GM23248 (cell line): ENCODE measurements around the gene CDCA3. TPM values are rescaled to one million over a fixed set of nuclear protein-coding genes. Genes with fewer than 3 reads are reported as not detected.
A peak's percentile ranks its signal among the peaks of the same experiment; 100 is the strongest.

Source experiments
- DNase-seq: peaks from one replicate; pipeline ENCODE4 v3.0.0-alpha.2; 2015
- H2AFZ ChIP-seq: fragments of 200-600 bp; sonication (generic); 2 replicates; pipeline ENCODE4 v1.6.1; 2016; ENCODE audit warnings: antibody characterized with exemption
- H3F3A ChIP-seq: fragments of 200-600 bp; sonication (generic); 2 replicates; pipeline ENCODE4 v1.6.1; 2016; ENCODE audit warnings: mild to moderate bottlenecking, antibody characterized with exemption, mixed run types; ENCODE audit not compliant: insufficient read depth
- H3K27ac ChIP-seq: fragments of 200-600 bp; sonication (generic); 2 replicates; pipeline ENCODE4 v1.5.1; 2016; ENCODE audit warnings: mild to moderate bottlenecking
- H3K27me3 ChIP-seq: fragments of 200-600 bp; sonication (generic); replicated peaks from 2 replicates; pipeline ENCODE4 v1.6.1; 2016; ENCODE audit warnings: mild to moderate bottlenecking; ENCODE audit not compliant: insufficient read depth
- H3K36me3 ChIP-seq: fragments of 200-600 bp; sonication (generic); 2 replicates; pipeline ENCODE4 v1.6.1; 2016; ENCODE audit warnings: low read depth, mild to moderate bottlenecking
- H3K4me1 ChIP-seq: fragments of 200-600 bp; sonication (generic); 2 replicates; pipeline ENCODE4 v1.6.1; 2016; ENCODE audit warnings: mild to moderate bottlenecking; ENCODE audit not compliant: insufficient read depth
- H3K4me2 ChIP-seq: fragments of 200-600 bp; sonication (generic); one replicate; pipeline ENCODE4 v1.6.1; 2016; ENCODE audit warnings: mild to moderate bottlenecking; ENCODE audit not compliant: unreplicated experiment
- H3K4me3 ChIP-seq: fragments of 200-600 bp; sonication (generic); 2 replicates; pipeline ENCODE4 v1.5.1; 2016; ENCODE audit warnings: mild to moderate bottlenecking
- H3K79me2 ChIP-seq: fragments of 200-600 bp; sonication (generic); 2 replicates; pipeline ENCODE4 v1.6.1; 2016; ENCODE audit warnings: mild to moderate bottlenecking; ENCODE audit not compliant: insufficient read depth
- H3K9ac ChIP-seq: fragments of 200-600 bp; sonication (generic); 2 replicates; pipeline ENCODE4 v1.6.1; 2016; ENCODE audit warnings: mild to moderate bottlenecking
- H3K9me2 ChIP-seq: fragments of 200-600 bp; sonication (generic); 2 replicates; pipeline ENCODE4 v1.6.1; 2016; ENCODE audit warnings: mixed run types, mild to moderate bottlenecking, moderate library complexity; ENCODE audit not compliant: insufficient read depth
- H3K9me3 ChIP-seq: fragments of 200-600 bp; sonication (generic); one replicate; pipeline ENCODE4 v1.6.1; 2017; ENCODE audit warnings: low read depth
- H4K20me1 ChIP-seq: fragments of 200-600 bp; sonication (generic); 2 replicates; pipeline ENCODE4 v1.6.0; 2016; ENCODE audit not compliant: insufficient read depth
- EZH2 ChIP-seq: fragments of 200-600 bp; sonication (generic); IDR thresholded peaks from 2 replicates; pipeline ENCODE4 v1.6.1; 2018; ENCODE audit warnings: antibody characterized with exemption, mild to moderate bottlenecking; ENCODE audit not compliant: insufficient read depth, poor library complexity, severe bottlenecking
- EZH2phosphoT487 ChIP-seq: fragments of 200-600 bp; sonication (generic); IDR thresholded peaks from 2 replicates; pipeline ENCODE4 v1.6.1; 2018; ENCODE audit warnings: antibody characterized with exemption, moderate library complexity, mild to moderate bottlenecking, low read depth; ENCODE audit not compliant: insufficient read depth
- WGBS, 2 experiments: methylation state at CpG; one replicate each; pipeline ENCODE4 v1.1.6; 2015 to 2017; ENCODE audit warnings: low lambda C conversion rate in 2 of 2, low coverage in 1 of 2; ENCODE audit errors: missing lambda C conversion rate in 2 of 2; 5-methylcytosine and 5-hydroxymethylcytosine counted together
- in situ Hi-C: fragments of 300-500 bp; cut with MboI; formaldehyde crosslinking; loops from 2 replicates; pipeline ENCODE4 v1.15.0; 2020
- polyA plus RNA-seq: library from polyadenylated mRNA; unstranded; fragments of >200 nt; fragmentation: Nextera tagmentation; extraction: Ambion mirVana; gene quantifications from 2 replicates; pipeline ENCODE4 v1.2.1, GENCODE V29; 2016
- total RNA-seq: library from RNA; depleted of rRNA; stranded (reverse); fragments of >200 nt; shearing (Covaris generic); gene quantifications from 2 replicates; pipeline ENCODE4 v1.2.3, GENCODE V29; 2014

The CDCA3 gene
- total and polyA plus RNA-seq, 2 experiments from 2014 or later, result 23.9 to 30.2 TPM

DNA sequence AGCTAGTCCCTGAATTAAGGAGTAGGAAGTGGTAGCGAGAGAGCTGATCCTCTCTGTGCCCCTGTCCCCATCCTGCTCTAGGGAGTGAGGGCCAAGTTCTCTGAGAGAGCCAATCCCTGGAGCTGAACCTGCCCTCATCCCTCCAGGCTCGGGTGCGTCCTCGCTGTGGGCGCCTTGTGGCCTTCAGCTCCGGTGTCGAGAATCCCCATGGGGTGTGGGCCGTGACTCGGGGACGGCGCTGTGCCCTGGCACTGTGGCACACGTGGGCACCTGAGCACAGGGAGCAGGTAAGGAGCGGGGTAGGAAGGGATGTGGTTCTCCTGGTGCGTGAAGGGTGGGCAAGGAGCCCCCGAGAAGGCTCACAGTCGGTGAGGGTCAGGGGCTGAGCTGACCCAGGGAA is 12.2 kb downstream of the CDCA3 start:
- H3K9me2 ChIP-seq, result no peaks in the 10 kb centered on the region
- in situ Hi-C loops, result no loop called here
- H3K9me3 ChIP-seq, result no peaks in the 10 kb centered on the region
- no peak for TF ChIP-seq EZH2
- no peak for TF ChIP-seq EZH2phosphoT487
- no peak for DNase-seq
- H3K9ac ChIP-seq, result no peak overlapping the region
- H2AFZ ChIP-seq, result no peak overlapping the region
- no peaks in the 10 kb centered on the region; the same call in 1 of the 2 replicates for H3F3A ChIP-seq
- WGBS, 2 experiments, result 98% methylated on average over 14 to 16 of the region's 16 CpGs
- no peaks in the 10 kb centered on the region for H3K4me1 ChIP-seq
- no peaks in the 10 kb centered on the region for H3K27me3 ChIP-seq
- no peak overlapping the region for H3K4me2 ChIP-seq
- no peaks in the 10 kb centered on the region for H4K20me1 ChIP-seq
- no peaks in the 10 kb centered on the region for H3K79me2 ChIP-seq
- peaks cover 8% of the 10 kb centered on the region; the same call in 1 of the 2 replicates for H3K36me3 ChIP-seq
- H3K27ac ChIP-seq, result no peak overlapping the region
- H3K4me3 ChIP-seq, result no peak overlapping the region

DNA sequence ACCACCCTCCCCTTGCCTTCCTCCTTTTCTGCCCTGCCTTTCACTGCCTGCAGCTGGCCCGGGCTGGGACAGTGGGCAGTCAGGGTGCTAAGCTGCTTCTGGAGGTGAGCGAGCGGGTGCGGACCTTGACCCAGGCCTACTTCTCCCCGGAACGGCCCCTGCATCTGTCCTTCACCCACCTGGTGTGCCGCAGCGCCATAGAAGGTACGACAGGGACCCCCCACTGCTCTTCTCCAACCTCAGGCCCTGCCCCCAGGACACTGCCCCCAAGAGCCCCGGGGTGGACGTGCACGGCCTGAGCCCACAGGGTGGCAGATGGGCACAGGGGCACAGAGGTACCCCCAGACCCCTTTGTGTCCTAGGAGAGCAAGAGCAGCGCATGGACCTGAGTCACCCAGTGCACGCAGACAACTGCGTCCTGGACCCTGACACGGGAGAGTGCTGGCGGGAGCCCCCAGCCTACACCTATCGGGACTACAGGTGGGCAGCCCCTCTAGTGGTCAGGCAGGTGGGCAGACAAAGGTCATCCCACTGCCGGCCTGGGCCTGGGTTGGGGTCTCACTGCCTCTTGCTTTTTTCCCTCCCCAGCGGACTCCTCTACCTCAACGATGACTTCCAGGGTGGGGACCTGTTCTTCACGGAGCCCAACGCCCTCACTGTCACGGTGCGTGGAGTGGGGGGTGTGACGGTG is 13.6 kb downstream of the CDCA3 start:
- H3K4me3 ChIP-seq, result no peak overlapping the region
- no peak overlapping the region for H3K27ac ChIP-seq
- no peak for TF ChIP-seq EZH2phosphoT487
- no peak for TF ChIP-seq EZH2
- no peaks in the 10 kb centered on the region for H4K20me1 ChIP-seq
- peaks cover 8% of the 10 kb centered on the region; the same call in 1 of the 2 replicates for H3K36me3 ChIP-seq
- H3K9me3 ChIP-seq, result no peaks in the 10 kb centered on the region
- no peaks in the 10 kb centered on the region for H3K79me2 ChIP-seq
- in situ Hi-C loops, result no loop called here
- no peaks in the 10 kb centered on the region for H3K27me3 ChIP-seq
- no peaks in the 10 kb centered on the region for H3K4me1 ChIP-seq
- DNase-seq, result no peak
- H3K4me2 ChIP-seq, result no peak overlapping the region
- WGBS, 2 experiments, result 93 to 94% methylated on average over 22 to 26 of the region's 26 CpGs
- H3F3A ChIP-seq, result no peaks in the 10 kb centered on the region; the same call in 1 of the 2 replicates
- H2AFZ ChIP-seq, result no peak overlapping the region
- H3K9ac ChIP-seq, result no peak overlapping the region
- H3K9me2 ChIP-seq, result no peaks in the 10 kb centered on the region

GRCh38 chr12:6836851-6837250 is 14.2 kb downstream of the CDCA3 start:
- Histone ChIP-seq H3K9me3 (no peaks in the 10 kb centered on the region), H2AFZ (no peak overlapping the region), H3K79me2 (no peaks in the 10 kb centered on the region), H3K9me2 (no peaks in the 10 kb centered on the region), H3K9ac (no peak overlapping the region), H3K4me3 (no peak overlapping the region), H4K20me1 (no peaks in the 10 kb centered on the region), H3K4me2 (no peak overlapping the region), H3K27ac (no peak overlapping the region), H3K27me3 (no peaks in the 10 kb centered on the region), H3K36me3 (peaks cover 8% of the 10 kb centered on the region; the same call in 1 of the 2 replicates), H3K4me1 (no peaks in the 10 kb centered on the region), H3F3A (no peaks in the 10 kb centered on the region; the same call in 1 of the 2 replicates)
- in situ Hi-C loops, result no loop called here
- WGBS, 2 experiments, result 84 to 89% methylated on average over 16 of the region's 16 CpGs
- DNase-seq, result no peak
- TF ChIP-seq EZH2 (no peak), EZH2phosphoT487 (no peak)

DNA sequence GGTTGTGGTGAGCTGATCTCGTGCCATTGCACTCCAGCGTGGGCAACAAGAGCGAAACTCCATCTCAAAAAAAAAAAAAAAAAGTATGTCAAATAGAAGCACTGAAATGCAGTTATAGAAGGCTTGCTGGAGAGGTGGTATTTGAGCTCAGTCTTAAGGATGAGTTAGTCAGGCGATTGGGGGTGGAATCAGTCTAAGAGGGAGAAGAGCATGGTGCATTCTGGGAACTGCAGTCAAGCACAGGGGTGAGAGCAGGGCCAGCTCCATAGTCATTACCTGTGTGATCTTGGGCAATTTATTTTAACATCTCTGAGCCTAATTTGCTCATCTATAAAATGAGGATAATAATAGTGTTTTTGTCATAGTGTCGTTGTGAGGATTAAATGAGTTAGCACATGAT is 16.2 kb downstream of the CDCA3 start:
- peak; percentile 34 for DNase-seq
- Histone ChIP-seq H3K27me3 (no peaks in the 10 kb centered on the region), H3K27ac (no peak overlapping the region), H3K4me3 (no peak overlapping the region), H3K79me2 (peaks cover 4% of the 10 kb centered on the region; the same call in 1 of the 2 replicates), H3K9ac (no peak overlapping the region), H3K9me3 (no peaks in the 10 kb centered on the region), H3F3A (no peaks in the 10 kb centered on the region; the same call in 1 of the 2 replicates), H2AFZ (no peak overlapping the region), H3K36me3 (peaks cover 12% of the 10 kb centered on the region; the same call in 1 of the 2 replicates), H4K20me1 (no peaks in the 10 kb centered on the region), H3K9me2 (no peaks in the 10 kb centered on the region), H3K4me2 (no peak overlapping the region), H3K4me1 (peaks cover 4% of the 10 kb centered on the region; the same call in 1 of the 2 replicates)
- whole genome bisulfite sequencing, 2 experiments, result 90% methylated on average over 5 of the region's 5 CpGs
- in situ Hi-C loops, result no loop called here
- TF ChIP-seq EZH2 (no peak), EZH2phosphoT487 (no peak)
